ENCODE data around the gene SLC30A2.

SLC30A2 gene

DNA sequence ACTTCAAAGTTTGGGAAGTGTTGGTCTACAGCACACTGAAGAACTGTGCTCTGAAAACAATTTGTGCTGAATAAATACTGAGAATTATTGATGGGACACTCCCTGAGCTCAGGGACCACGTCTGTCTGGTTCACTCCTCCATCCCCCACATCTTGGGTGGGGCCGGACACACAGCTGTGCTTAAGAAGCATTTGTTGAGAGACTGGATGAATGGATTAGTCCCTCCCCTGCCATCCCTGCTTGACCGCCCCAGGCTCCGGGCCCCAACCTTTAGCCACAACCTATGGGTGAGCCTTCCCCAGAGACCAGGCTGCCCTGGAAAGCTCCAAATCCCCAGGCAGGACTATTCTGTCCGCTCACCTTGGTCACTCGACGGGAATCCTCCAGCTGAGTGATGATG is 14.0 kb upstream of the SLC30A2 start:
- H3K4me3 ChIP-seq (ENCODE audit: low read depth in 1 of 2, low read length in 1 of 2) = no peak overlapping the region

GRCh38 chr1:26058052-26058595 is 12.2 kb upstream of the SLC30A2 start:
- H3K4me3 ChIP-seq (ENCODE audit: low read depth in 1 of 2, low read length in 1 of 2) = no peak overlapping the region

More for the DNA sequence above, 14.0 kb upstream of the SLC30A2 start:
- TF ChIP-seq, protein P1, sequence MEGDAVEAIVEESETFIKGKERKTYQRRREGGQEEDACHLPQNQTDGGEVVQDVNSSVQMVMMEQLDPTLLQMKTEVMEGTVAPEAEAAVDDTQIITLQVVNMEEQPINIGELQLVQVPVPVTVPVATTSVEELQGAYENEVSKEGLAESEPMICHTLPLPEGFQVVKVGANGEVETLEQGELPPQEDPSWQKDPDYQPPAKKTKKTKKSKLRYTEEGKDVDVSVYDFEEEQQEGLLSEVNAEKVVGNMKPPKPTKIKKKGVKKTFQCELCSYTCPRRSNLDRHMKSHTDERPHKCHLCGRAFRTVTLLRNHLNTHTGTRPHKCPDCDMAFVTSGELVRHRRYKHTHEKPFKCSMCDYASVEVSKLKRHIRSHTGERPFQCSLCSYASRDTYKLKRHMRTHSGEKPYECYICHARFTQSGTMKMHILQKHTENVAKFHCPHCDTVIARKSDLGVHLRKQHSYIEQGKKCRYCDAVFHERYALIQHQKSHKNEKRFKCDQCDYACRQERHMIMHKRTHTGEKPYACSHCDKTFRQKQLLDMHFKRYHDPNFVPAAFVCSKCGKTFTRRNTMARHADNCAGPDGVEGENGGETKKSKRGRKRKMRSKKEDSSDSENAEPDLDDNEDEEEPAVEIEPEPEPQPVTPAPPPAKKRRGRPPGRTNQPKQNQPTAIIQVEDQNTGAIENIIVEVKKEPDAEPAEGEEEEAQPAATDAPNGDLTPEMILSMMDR (IDR thresholded peaks at IDR 0.05) = no peak
- Histone ChIP-seq H3K9me3 (no peaks in the 10 kb centered on the region), H3K27ac (no peak overlapping the region), H3K36me3 (no peaks in the 10 kb centered on the region), H3K27me3 (peaks cover 47% of the 10 kb centered on the region), H3K4me1 (ENCODE audit: control insufficient read depth in 1 of 2, insufficient read depth in 1 of 2, low read depth in 1 of 2, low read length in 1 of 2) (no peaks in the 10 kb centered on the region)

DNA sequence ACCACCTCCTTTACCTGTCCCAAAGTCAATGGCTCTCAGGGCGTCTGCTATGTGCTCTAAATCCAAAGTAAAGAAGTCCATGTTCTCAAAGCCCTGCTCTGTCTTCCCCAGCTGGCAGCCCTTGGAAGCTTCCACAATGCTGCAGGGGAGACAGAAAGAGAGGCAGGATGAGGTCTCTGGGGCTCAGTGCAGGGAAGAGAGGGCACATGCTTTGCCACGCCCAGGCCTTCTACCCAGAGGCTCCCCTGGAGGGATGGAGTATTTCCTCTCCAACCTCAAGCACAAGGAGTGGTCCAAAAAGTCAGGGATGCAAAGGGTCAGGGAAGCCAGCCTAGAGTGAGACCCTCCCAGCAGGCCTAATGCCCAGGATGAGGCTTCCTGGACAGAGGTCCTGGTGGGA is 11.3 kb upstream of the SLC30A2 start:
- Histone ChIP-seq H3K4me3 (ENCODE audit: low read depth in 1 of 2, low read length in 1 of 2) (no peak overlapping the region), H3K36me3 (no peaks in the 10 kb centered on the region), H3K27me3 (peaks cover 70% of the 10 kb centered on the region), H3K4me1 (ENCODE audit: control insufficient read depth in 1 of 2, insufficient read depth in 1 of 2, low read depth in 1 of 2, low read length in 1 of 2) (peaks cover 0 to 4% of the 10 kb centered on the region in 2 experiments), H3K9me3 (no peaks in the 10 kb centered on the region), H3K27ac (no peak overlapping the region)
- TF ChIP-seq, protein P1 (IDR thresholded peaks at IDR 0.05) = no peak

More at GRCh38 chr1:26058052-26058595, 12.2 kb upstream of the SLC30A2 start:
- TF ChIP-seq, protein P1 (IDR thresholded peaks at IDR 0.05) = no peak
- H3K9me3 ChIP-seq = no peaks in the 10 kb centered on the region
- peaks cover 60% of the 10 kb centered on the region for H3K27me3 ChIP-seq
- H3K27ac ChIP-seq = no peak overlapping the region
- no peaks in the 10 kb centered on the region for H3K36me3 ChIP-seq
- peaks cover 0 to 4% of the 10 kb centered on the region in 2 experiments for H3K4me1 ChIP-seq (ENCODE audit: control insufficient read depth in 1 of 2, insufficient read depth in 1 of 2, low read depth in 1 of 2, low read length in 1 of 2)

GRCh38 chr1:26055041-26055440 is 9.1 kb upstream of the SLC30A2 start:
- Histone ChIP-seq H3K4me3 (ENCODE audit: low read depth in 1 of 2, low read length in 1 of 2) (no peak overlapping the region), H3K27me3 (peaks cover 84% of the 10 kb centered on the region), H3K4me1 (ENCODE audit: control insufficient read depth in 1 of 2, insufficient read depth in 1 of 2, low read depth in 1 of 2, low read length in 1 of 2) (peaks cover 0 to 7% of the 10 kb centered on the region in 2 experiments), H3K9me3 (no peaks in the 10 kb centered on the region), H3K36me3 (no peaks in the 10 kb centered on the region), H3K27ac (no peak overlapping the region)
- TF ChIP-seq, protein P1 (IDR thresholded peaks at IDR 0.05) = no peak

- Histone ChIP-seq H3K4me3 (ENCODE audit: low read depth in 1 of 2, low read length in 1 of 2) (no peak overlapping the region), H3K9me3 (no peaks in the 10 kb centered on the region), H3K27me3 (peaks cover 95% of the 10 kb centered on the region)
Measured at GRCh38 chr1:26053718-26054560, 8.0 kb upstream of the SLC30A2 start.

More at GRCh38 chr1:26053718-26054560, 8.0 kb upstream of the SLC30A2 start:
- Histone ChIP-seq H3K4me1 (ENCODE audit: control insufficient read depth in 1 of 2, insufficient read depth in 1 of 2, low read depth in 1 of 2, low read length in 1 of 2) (peaks cover 0 to 7% of the 10 kb centered on the region in 2 experiments), H3K27ac (no peak overlapping the region), H3K36me3 (no peaks in the 10 kb centered on the region)
- TF ChIP-seq, protein P1 (IDR thresholded peaks at IDR 0.05) = no peak

Data from neutrophil (primary cell).